ENCODE data around the gene CADPS.

- no peak for TF ChIP-seq CTCF (conservative IDR thresholded peaks at IDR 0.05 in 1 of 2, IDR thresholded peaks at IDR 0.05 in 1 of 2; ENCODE audit: extremely low read depth in 1 of 2, insufficient read depth in 1 of 2, low read depth in 1 of 2, low read length in 2 of 2)
- TF ChIP-seq EZH2 (IDR thresholded peaks at IDR 0.05; ENCODE audit: borderline replicate concordance, low read length): no peak
Measured at GRCh38 chr3:62375655-62376453, 499.4 kb downstream of the CADPS start.

All from mammary epithelial cell (primary cell).